LoVo (cell line): ENCODE data around the gene KLF6.

ENCODE experiments used
- DNase-seq: peaks from one replicate; pipeline ENCODE4 v3.0.0-alpha.2; 2016; ENCODE audit warnings: low spot score

KLF6 gene

DNA sequence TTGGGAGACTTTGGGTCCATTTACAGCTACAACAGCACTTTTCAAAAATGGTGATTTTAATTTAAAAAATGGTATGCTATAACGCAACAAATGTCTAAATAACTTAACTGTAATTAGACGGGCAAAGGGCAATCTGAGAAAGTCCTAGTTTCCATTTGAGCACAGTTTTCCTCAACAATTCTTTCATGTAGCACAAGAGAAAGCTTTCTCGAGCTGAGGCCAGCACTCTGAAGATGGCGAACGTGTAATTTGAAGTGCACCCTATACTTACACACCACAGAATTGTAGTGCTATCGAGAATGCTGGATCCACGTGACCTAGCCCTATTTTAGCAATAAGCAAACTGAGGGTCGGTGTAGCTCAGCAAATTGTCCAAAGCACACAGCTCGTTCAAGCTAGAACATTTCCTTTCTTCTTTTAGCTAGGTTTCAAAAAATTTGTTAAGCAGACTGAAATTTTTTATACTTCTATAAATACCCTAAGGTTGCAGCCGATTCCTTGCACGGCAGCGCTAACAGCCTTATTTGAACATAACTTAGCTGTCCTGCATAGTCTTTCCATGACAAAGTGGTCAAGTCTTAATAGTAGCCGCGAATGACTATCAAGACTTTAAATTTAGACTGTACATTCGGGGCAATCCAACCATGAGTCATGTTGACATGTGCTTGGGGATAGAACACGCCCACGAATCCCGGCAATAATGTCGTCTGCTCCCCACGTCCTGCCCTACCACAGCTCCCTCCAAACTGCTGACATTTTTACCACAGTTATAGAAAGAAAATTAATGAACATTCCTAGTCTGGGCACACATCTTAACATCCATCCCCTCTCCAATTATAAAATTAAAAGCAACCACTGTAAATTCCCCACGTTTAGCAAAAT, 10.0 kb downstream of the KLF6 start:
- peak; percentile 57 for DNase-seq

GRCh38 chr10:3774018-3774813, 10.8 kb downstream of the KLF6 start:
- no peak for DNase-seq

DNA sequence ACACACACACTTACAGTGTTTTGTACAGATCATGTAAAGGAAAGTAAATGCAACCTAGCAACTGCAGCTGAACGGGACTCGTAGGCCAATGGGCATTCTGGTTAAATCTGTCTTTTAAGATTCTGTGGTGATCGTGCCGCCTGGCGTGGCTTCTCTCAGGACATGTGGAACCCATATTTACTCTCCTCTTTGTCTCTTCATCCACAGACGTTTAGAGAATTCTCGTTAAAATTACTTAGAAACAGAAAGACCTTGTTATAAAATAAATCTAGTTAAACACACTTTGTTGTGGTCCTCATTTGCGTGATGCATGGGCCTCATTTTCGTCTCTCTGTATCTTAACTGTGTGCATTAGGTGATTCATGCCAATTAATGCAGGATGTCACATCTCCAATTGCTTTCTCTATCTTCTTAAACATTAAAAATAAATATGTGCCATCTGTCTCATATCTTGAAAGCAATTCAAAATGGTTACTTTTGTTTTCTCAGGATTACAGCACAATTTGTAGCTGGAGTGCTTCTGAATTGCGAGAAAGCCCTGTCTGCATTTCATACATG, 11.5 kb downstream of the KLF6 start:
- no peak for DNase-seq

DNA sequence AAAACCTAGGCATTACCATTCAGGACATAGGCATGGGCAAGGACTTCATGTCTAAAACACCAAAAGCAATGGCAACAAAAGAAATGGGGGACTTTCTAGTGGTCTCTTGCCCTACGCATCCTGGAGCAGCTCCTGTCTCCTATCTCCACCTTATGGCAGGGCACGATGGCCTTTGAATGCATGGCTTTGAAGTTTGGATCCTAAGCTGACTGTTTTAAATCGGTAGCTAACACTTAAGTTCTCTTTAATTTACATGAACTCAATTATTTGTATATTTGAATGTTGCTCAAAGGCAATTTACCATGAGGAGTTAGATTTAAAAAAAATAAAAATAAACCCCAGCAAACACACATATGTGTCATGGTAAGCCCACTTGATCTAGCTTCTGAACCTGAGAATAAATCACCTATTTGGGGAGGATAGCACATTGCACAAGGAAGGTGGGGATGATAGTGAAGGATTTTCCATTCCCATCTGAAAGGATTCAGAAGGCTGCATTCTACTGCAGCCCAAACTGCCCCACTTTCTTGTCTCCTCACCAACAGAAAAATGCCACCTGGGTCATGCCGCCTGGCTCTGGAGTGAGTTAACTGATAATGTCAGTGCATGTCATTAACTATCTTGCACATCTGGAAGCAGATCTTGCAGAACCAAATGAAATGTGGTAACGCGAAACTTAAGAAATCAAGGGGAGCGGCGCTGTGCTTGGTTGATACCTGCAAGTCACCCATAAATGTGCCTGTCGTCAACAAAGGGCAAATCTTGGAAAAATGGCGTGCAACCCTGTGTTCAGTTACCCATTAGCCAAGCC, 12.4 kb downstream of the KLF6 start:
- no peak for DNase-seq

DNA sequence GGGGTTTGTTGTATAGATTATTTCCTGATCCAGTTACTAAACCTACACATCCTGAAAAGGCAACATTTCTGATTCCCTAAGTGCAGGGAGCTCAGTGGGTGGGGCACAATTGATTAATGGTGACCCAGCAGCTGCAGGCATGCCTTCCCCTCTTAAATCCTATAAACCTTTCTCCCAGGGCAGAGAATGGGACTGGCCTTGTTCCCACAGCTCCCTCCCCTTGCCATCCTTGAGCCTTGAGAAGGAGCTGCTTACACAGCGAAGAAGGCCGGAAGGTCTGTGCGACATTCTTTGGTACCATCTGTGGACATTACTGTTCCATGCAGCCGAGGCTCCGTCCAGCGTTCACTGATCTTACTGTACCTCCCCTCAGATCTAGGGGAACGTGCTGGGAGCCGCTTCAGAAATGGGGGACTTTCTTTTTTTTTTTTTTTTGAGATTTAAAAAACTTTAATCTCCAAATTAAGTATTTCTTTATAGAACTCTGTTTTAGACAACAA, 14.3 kb downstream of the KLF6 start:
- DNase-seq = no peak

- DNase-seq = no peak
Measured at GRCh38 chr10:3769556-3769955, 15.5 kb downstream of the KLF6 start.

- no peak for DNase-seq
Measured at GRCh38 chr10:3766046-3766756, 18.8 kb downstream of the KLF6 start.

DNA sequence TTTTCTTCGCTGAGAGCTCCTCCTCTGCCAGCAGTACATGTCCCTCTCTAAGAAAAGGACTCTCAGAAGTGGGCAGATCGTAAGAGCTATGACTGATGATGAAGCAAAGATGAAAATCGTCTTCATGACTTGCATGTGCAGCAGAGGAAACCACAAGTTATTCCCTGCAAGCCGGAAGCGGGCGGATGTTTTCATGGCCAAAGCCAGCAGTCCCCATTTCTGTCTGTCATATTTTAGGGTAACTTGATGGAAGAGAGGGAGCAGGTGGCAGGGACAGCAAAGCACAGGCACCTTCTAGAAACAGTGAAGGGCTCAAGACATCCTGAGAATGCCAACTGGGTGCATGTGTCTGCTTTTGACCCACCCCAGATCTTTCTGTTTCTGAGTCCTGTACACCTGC, 19.9 kb downstream of the KLF6 start:
- no peak for DNase-seq

DNA sequence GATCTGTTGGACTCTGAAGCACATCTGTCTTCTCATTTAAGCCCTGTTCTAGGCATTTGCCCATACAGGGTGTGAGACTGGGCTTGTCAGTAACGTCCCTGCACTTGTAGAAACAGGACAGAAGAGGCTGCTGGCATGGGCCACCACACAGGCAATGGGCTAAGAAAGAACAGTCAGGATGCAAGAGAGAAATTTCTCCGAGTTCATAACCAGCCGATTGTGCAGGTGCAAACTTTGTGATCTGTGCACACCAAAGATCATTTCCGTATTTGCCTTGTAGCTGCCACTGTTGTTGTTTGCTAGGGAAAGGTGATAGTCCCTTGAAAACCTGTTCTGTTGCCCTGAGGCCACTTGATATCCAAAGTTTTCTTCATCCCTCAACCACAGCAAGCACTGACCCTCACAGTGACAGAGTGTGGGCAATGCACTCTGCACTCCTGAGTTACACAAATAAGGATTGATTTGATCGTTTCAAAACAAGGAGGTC, 20.3 kb downstream of the KLF6 start:
- DNase-seq = no peak

DNA sequence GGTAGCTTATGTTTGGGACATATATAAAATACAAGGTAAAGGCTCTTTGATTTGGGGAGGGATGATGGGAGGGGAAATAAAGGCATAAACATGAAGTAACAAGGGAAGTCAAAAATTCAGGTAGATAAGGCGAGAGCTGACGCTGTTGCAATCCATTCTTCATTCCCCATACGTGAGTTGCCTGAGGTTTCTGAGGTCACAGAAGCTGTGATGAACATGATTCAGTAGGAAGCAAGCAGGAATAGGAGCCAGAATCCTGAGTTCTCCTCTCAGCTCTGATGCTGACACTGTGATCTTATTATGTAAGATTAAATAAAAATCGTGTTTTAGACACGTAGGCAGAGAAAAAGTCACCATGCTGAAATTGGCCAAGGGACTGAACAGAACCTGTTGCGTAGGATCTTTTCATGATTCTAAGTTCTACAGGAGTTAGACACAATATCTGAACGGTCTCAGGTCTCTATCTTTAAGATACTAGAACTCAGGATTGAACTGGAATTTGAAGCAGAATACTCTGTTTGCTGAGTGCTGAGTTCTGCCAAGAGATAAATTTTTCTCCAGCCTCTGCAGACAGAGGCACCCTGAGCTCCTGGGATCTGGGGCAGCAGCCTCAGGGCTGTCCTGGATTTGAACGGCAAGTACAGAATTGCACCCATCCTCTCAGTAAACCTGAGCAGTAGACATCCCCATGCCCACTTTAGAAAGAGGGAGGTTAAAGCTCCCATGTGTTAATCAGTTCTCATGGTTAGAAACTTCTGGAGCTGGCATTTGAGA, 21.0 kb downstream of the KLF6 start:
- DNase-seq = no peak

DNA sequence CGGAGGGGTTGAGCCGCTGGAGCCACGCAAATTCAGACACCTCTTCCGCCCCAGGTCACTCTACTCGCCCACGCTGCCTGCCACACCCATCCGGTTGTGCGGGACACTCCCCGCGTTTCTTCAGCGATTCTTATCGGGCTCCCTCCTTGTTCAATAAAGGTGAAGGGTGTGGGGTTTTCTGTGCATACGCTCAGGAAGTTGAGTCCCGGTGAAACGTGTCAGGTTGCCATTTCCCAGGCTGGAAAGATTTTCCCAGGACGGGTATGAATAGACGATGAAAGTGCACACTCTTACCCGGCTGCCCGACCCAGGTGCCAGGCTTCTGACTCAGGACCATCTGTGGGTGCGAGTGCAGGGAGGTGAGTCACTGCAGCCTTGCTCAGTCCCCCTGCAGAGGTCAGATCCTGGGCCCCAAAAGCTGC, 22.0 kb downstream of the KLF6 start:
- DNase-seq = peak; percentile 79

DNA sequence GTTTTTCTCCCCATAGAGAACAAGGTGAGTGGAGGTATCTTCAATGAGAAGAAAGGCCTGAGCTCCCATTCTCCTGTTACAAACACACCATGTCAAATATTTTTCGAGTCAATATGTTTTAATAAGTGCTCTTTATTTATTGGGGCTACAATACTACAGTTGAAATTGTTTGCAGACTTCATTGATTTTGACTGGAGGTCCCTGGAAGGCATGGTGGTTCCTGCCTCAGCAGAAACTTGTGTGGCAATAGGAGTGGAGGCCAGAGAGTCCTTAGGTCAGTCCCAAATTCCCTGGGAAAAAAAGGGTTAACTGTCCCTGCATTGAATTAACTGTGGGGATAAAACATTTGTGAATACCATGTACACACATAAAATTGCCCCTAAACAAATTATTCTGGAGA, 22.7 kb downstream of the KLF6 start:
- DNase-seq = no peak

DNA sequence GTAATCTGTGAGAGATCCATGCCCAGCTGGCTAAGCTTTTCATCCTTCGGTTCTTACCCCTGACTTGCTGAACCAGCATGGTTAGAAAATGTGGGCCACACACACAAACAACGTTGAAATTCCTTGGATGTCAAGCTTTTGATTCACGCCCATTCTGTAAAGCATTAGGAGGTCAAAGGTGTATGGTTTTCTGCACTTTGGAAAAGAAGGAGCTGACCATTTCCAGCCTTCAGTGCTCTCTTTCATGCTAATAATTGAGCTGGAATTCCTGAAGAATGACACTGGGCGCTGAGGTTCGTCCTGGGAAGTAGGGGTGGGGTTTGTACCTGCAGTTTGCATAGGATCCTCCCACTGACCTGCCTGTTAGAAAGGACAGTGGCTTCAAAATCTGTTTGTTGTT, 23.1 kb downstream of the KLF6 start:
- peak; percentile 74 for DNase-seq

DNA sequence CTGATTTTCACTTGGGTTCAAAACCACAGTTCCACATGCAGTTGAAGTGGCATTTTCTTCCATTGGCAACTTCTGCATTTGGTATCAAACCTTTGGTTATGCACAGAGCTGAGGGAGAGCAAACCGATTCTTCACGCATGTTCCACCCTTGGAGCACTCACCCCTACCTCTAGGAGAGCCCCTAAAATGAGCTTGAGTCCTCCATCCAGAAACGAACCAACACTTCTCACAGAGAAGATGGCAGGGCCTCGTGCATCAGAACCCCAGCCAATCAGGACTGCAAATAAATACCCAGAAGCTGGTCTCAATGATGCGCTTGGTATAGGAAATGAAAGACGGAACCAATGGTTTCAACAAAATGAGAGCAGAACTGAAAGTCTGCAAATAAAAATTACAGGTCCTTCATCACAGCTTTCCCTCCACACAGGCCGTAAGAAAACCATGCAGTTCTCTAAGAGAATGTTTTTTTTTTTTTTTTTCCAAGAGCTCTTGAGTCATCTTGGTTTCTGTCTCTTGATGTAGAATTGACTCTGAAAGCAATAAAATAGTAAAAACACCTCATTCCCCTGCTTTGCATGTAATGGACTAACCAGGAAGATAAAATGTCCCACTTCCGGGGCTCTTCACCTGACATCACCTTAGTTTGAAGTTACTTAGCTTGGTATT, 23.9 kb downstream of the KLF6 start:
- no peak for DNase-seq

GRCh38 chr10:3760083-3760482, 24.9 kb downstream of the KLF6 start:
- DNase-seq = no peak

DNA sequence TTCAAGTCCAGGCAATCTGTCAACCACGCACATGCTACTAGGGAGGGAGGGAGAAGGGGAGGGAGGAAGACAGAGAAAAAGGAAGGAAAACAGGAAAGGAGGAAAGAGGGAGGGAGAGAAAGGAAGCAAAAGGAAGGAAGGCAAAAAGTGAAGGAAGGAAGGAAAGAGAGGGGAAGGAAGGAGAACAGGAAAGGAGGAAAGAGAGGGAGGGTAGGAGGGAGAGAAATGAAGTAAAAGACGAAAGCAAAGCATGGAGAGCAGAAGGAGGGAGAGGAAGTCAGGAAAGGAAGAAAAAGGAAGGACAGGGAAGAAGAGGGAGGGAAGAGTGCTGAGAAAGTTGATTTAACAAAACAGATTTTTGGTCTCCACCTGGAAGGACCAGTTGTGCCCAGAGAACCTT, 25.6 kb downstream of the KLF6 start:
- DNase-seq = no peak

GRCh38 chr10:3758491-3758970, 26.5 kb downstream of the KLF6 start:
- no peak for DNase-seq

DNA sequence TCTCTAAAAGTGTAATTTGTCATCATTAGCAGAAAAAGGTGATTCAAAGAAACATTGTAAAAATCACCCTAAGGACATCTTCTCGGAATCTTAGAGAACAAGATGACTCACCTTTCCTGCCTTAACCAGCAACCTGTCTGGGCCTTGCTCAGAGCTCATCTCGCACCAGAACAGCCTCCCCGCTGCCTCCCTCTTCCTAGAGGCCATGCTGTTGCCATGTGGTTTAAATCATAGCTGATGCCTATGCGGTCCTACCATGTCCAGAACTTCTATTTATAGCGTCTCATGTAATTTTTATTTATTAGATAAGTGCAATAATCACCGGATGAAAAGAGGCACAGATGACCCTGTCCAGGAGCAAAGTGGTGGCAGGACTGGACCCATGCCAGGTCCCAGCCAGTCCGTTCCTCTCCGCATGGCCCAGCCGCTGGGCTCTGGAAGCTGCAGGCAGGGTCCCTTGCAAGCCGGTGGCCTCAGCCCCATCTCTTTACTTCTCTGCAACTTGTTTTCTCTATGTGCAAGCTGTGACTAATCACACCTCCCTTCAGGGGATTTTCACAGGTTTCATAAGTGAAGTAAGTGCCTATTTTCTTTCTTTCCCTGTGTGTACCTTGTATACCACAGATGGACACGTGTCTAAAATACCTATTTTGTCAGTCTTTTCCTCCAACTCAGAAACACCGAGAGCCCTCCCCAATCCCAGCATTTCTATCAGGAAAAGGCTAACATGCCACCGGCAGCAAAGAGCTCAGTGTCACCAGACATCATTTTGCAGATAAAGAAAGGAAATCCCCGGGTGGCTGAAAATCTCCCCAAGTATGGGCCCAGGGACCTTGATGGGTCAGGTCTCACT, 27.1 kb downstream of the KLF6 start:
- no peak for DNase-seq

GRCh38 chr10:3757250-3757637, 27.8 kb downstream of the KLF6 start:
- no peak for DNase-seq
